WTC11 (cell line): ENCODE results near the gene CFAP20DC.

Source experiments
- ATF6 ChIP-seq: sonication (generic); formaldehyde crosslinking; IDR thresholded peaks from 2 replicates; pipeline ENCODE4 v1.8.1; 2023; ENCODE audit warnings: mild to moderate bottlenecking, missing genetic modification reagents
- CTCF ChIP-seq: fragments of 200-600 bp; IDR thresholded peaks from 2 replicates; pipeline ENCODE4 v1.8.0; 2022; ENCODE audit warnings: antibody characterized with exemption
- EMX1 ChIP-seq: fragments of 250-450 bp; sonication (Bioruptor Pico); IDR thresholded peaks from 2 replicates; pipeline ENCODE4 v1.8.0; 2021; ENCODE audit warnings: mild to moderate bottlenecking
- FOXJ3 ChIP-seq: sonication (generic); formaldehyde crosslinking; IDR thresholded peaks from 2 replicates; pipeline ENCODE4 v1.9.0; 2021; ENCODE audit warnings: missing genetic modification reagents, mild to moderate bottlenecking, borderline replicate concordance
- NR1H2 ChIP-seq: sonication (generic); formaldehyde crosslinking; IDR thresholded peaks from 2 replicates; pipeline ENCODE4 v1.9.0; 2021; ENCODE audit warnings: mild to moderate bottlenecking, moderate library complexity, missing genetic modification reagents
- ZBTB21 ChIP-seq: sonication (generic); formaldehyde crosslinking; IDR thresholded peaks from 2 replicates; pipeline ENCODE4 v1.8.1; 2023; ENCODE audit warnings: mild to moderate bottlenecking, missing genetic modification reagents, borderline replicate concordance
- ZNF121 ChIP-seq: sonication (generic); formaldehyde crosslinking; IDR thresholded peaks from 2 replicates; pipeline ENCODE4 v1.8.0; 2023; ENCODE audit warnings: missing genetic modification reagents
- ZNF416 ChIP-seq: fragments of 250-450 bp; sonication (Bioruptor Pico); IDR thresholded peaks from 2 replicates; pipeline ENCODE4 v1.9.0; 2021; ENCODE audit warnings: mild to moderate bottlenecking, inconsistent platforms
- ZNF423 ChIP-seq: fragments of 250-450 bp; sonication (Bioruptor Pico); IDR thresholded peaks from 2 replicates; pipeline ENCODE4 v2.1.2; 2022; ENCODE audit warnings: mild to moderate bottlenecking, moderate library complexity
- TF ChIP-seq, protein P1 (sequence below): sonication (generic); formaldehyde crosslinking; IDR thresholded peaks from 2 replicates; pipeline ENCODE4 v1.8.1; 2023; ENCODE audit warnings: mild to moderate bottlenecking, missing genetic modification reagents, moderate library complexity
- TF ChIP-seq, protein P2 (sequence below): sonication (generic); formaldehyde crosslinking; conservative IDR thresholded peaks from 2 replicates; pipeline ENCODE4 v1.8.1; 2022; ENCODE audit warnings: mild to moderate bottlenecking, missing genetic modification reagents

DNA sequence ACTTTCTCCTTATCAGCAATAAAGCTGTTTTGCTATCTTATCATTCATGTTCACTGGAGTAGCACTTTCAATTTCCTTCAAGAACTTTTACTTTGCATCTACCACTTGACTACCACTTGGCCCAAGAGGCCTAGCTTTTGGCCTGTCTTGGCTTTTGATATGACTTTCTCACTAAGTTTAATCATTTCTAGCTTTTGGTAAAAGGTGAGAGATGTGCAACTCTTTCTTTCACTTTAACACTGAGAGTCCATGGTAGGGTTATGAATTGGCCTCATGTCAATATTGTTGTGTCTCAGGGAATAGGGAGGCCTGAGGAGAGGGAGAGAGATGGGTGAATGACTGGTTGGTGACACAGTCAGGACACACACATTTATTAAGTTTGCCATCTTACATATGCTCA is 352.3 kb downstream of the CFAP20DC start:
- TF ChIP-seq CTCF, result no peak
- TF ChIP-seq, protein P1, sequence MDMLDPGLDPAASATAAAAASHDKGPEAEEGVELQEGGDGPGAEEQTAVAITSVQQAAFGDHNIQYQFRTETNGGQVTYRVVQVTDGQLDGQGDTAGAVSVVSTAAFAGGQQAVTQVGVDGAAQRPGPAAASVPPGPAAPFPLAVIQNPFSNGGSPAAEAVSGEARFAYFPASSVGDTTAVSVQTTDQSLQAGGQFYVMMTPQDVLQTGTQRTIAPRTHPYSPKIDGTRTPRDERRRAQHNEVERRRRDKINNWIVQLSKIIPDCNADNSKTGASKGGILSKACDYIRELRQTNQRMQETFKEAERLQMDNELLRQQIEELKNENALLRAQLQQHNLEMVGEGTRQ, result no peak
- TF ChIP-seq ZNF423 (CRISPR knock-in tag), result no peak
- no peak for TF ChIP-seq NR1H2 (CRISPR knock-in tag)
- TF ChIP-seq, protein P2, sequence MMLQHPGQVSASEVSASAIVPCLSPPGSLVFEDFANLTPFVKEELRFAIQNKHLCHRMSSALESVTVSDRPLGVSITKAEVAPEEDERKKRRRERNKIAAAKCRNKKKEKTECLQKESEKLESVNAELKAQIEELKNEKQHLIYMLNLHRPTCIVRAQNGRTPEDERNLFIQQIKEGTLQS, result no peak
- TF ChIP-seq FOXJ3 (CRISPR knock-in tag), result no peak
- TF ChIP-seq EMX1 (CRISPR knock-in tag), result no peak
- no peak for TF ChIP-seq ZBTB21
- no peak for TF ChIP-seq ZNF121 (CRISPR knock-in tag)
- TF ChIP-seq ZNF416, result no peak
- no peak for TF ChIP-seq ATF6 (CRISPR knock-in tag)
